Fibroblast of the aortic adventitia (primary cell): ENCODE measurements around the gene MPV17L2. TPM values are rescaled to one million over a fixed set of nuclear protein-coding genes. Genes with fewer than 3 reads are reported as not detected.
"Not testable (repeated sequence)": the region's sequence is repeated elsewhere in the genome, so short reads cannot be mapped to it uniquely, and the experiment has no call there.

ENCODE experiments used
- DNase-seq: peaks from one replicate; pipeline ENCODE4 v3.0.0-alpha.2; 2010; ENCODE audit warnings: low read depth
- H3K4me3 ChIP-seq: 2 replicates; pipeline ENCODE4 v1.5.1; 2011; ENCODE audit warnings: low read depth, mild to moderate bottlenecking, control low read depth, low read length, moderate library complexity
- total RNA-seq: library from RNA; depleted of rRNA; stranded (reverse); fragments of >200 nt; gene quantifications from 2 replicates; pipeline ENCODE4 v1.2.3, GENCODE V29; 2012; ENCODE audit warnings: low replicate concordance
- TF ChIP-seq, protein P1 (sequence below): IDR thresholded peaks from 2 replicates; pipeline ENCODE4 v1.5.1; 2011; ENCODE audit warnings: mild to moderate bottlenecking, low read length, control low read depth, inconsistent platforms; ENCODE audit not compliant: insufficient read depth

MPV17L2 gene
- total RNA-seq, 1 donor, result 11.7 TPM

DNA sequence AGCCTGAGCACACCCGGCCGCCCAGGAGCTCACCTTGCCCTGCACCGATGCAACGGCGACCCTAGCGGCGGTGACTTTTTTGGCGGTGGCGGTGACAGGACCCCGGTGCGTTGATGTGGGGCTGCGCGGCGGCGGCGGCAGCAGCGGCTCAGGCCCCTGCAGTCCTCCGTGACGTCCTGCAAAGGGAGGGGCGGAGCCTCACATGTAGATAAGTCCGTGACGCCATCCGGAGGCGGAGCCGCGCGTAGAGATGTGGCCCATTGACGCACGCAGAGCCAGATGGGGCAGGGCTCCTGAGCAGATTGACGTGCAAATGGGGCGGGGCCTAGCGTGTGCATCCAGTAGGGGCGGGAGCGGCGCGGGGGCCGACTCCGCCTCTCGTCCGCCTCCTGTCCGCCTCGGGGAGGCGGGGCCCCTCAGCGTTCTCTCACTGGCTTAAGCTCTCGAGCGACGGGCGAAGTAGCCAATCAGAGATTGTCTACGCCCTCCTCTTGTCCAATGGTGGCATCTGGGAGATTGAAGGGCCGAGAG is 10.9 kb downstream of the MPV17L2 start, which contains the start of gene RAB3A:
RAB3A (minus strand) TSS at position 180 of the 531 bp plus-strand sequence. CDS start 1,302 bp downstream, outside the sequence.
- peak within 1 kb of the TSS; percentile 97 for H3K4me3 ChIP-seq
- TF ChIP-seq, protein P1, sequence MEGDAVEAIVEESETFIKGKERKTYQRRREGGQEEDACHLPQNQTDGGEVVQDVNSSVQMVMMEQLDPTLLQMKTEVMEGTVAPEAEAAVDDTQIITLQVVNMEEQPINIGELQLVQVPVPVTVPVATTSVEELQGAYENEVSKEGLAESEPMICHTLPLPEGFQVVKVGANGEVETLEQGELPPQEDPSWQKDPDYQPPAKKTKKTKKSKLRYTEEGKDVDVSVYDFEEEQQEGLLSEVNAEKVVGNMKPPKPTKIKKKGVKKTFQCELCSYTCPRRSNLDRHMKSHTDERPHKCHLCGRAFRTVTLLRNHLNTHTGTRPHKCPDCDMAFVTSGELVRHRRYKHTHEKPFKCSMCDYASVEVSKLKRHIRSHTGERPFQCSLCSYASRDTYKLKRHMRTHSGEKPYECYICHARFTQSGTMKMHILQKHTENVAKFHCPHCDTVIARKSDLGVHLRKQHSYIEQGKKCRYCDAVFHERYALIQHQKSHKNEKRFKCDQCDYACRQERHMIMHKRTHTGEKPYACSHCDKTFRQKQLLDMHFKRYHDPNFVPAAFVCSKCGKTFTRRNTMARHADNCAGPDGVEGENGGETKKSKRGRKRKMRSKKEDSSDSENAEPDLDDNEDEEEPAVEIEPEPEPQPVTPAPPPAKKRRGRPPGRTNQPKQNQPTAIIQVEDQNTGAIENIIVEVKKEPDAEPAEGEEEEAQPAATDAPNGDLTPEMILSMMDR, result no peak
- DNase-seq, result peak; percentile 100

- no peak for DNase-seq
Observed at GRCh38 chr19:18204394-18205199, 11.6 kb downstream of the MPV17L2 start.

GRCh38 chr19:18205200-18205892 is 12.3 kb downstream of the MPV17L2 start:
- peak overlapping the region; percentile 73 for H3K4me3 ChIP-seq
- peak; percentile 79 for DNase-seq

More at GRCh38 chr19:18204394-18205199, 11.6 kb downstream of the MPV17L2 start:
- peak overlapping the region; percentile 73 for H3K4me3 ChIP-seq
- TF ChIP-seq, protein P1, result no peak

DNA sequence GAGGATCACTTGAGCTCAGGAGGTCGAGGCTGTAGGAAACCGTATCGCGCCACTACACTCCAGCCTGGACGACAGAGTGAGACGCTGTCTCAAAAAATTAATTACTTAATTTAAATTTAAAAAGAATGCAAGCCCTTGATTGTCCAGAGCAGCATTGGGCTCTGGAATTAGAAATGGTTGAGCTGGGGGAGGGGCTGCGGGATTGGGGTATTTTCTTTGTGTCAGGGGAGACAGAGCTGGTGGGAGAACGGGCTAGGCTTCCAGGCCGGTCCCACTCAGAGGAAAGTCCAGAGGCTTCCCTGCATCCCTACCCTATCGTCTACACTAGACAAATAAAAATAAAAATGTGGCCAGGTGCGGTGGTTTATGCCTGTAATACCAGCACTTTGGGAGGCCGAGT is 13.0 kb downstream of the MPV17L2 start:
- no peak overlapping the region for H3K4me3 ChIP-seq
- no peak for DNase-seq
- TF ChIP-seq, protein P1, result no peak

More at GRCh38 chr19:18205200-18205892, 12.3 kb downstream of the MPV17L2 start:
- TF ChIP-seq, protein P1, result no peak

GRCh38 chr19:18208098-18208951 is 15.3 kb downstream of the MPV17L2 start:
- TF ChIP-seq, protein P1, result peak; percentile 52

GRCh38 chr19:18209912-18210311 is 16.9 kb downstream of the MPV17L2 start:
- not testable (repeated sequence) for DNase-seq

More at GRCh38 chr19:18208098-18208951, 15.3 kb downstream of the MPV17L2 start:
- peak overlapping the region; percentile 52 for H3K4me3 ChIP-seq
- DNase-seq, result peak; percentile 96

More at GRCh38 chr19:18209912-18210311, 16.9 kb downstream of the MPV17L2 start:
- not testable (repeated sequence) for H3K4me3 ChIP-seq
